GM18873 (cell line): Measurements from ENCODE around the gene SLC8A2.

Experiments
- ATAC-seq: cut with Tn5 transposase; IDR thresholded peaks from one replicate; pipeline ENCODE4 v1.9.1; 2021; ENCODE audit warnings: mild to moderate bottlenecking, moderate library complexity, moderate number of reproducible peaks; ENCODE audit not compliant: unreplicated experiment, low FRiP score

The SLC8A2 gene

DNA sequence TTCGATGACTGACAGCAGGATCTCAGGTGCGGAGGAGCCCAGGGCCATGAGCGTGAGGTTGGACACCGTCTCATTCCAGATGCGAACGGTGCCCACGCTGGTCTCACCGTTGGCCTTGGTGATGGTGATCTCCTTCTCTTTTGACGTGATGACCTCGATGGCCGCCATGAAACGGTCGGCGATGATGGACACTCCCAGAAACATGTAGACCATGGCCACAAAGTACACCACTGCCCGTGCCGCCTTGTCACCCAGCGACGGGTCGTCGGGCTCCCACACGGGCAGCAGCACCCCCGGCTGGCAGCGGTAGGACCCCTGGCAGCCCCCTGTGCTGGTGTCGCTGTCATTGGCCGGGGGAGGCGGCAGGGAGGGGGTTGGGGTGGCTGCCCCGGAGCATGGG, 5.7 kb downstream of the SLC8A2 start:
- ATAC-seq, result no peak

DNA sequence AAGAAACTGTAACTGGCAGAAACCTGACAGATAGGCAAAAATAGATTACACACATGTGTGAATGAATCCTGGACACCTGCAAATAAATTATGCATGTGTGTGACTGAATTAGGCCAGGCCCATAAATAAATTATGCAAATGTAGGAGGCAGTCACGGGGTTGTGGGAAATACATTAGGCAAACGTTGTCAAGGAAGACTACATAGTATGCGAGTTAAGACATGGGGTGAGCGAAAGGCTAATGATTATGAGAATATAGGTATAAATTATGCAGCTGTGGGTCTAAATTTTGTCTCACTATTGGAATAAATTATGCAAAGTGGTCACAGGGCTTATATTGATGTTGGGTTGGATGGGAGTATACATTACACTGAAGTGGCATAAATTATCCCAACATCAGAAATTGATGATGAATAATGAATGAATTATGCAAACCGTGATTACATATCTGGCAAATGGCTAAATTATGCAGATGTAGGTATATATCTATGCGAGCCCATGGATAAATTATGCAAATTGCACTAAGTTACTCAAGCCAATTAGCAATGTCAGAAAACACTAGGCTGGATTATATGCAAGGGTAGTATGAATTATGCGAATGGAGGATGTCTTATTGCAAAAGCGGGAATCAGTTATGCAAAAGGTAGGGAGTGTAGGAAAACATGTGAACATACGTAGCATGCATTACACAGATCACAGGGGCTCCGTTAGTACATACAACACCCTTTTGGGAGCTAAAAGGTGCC, 6.8 kb downstream of the SLC8A2 start:
- ATAC-seq, result no peak

GRCh38 chr19:47461876-47462275, 9.8 kb downstream of the SLC8A2 start:
- no peak for ATAC-seq

DNA sequence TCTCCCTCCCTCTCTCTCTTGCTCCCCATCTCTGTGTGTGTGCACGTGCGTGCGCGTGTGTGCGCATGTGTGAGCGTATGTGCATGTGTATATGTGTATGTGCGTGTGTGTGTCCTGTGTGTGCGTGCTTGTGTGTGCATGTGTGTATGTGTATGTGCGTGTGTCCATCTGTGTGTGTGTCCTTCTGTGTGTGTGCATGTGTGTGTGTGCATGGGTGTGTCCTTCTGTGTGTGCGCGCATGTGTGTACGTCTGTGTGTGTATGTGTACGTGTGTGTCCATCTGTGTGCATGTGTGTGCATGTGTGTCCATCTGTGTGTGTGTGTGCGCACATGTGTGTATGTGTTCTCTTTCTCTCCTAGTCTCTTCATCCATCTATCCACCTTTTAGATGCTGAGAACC, 12.2 kb downstream of the SLC8A2 start:
- ATAC-seq, result no peak

- no peak for ATAC-seq
Measured at GRCh38 chr19:47458672-47459071, 13.0 kb downstream of the SLC8A2 start.

DNA sequence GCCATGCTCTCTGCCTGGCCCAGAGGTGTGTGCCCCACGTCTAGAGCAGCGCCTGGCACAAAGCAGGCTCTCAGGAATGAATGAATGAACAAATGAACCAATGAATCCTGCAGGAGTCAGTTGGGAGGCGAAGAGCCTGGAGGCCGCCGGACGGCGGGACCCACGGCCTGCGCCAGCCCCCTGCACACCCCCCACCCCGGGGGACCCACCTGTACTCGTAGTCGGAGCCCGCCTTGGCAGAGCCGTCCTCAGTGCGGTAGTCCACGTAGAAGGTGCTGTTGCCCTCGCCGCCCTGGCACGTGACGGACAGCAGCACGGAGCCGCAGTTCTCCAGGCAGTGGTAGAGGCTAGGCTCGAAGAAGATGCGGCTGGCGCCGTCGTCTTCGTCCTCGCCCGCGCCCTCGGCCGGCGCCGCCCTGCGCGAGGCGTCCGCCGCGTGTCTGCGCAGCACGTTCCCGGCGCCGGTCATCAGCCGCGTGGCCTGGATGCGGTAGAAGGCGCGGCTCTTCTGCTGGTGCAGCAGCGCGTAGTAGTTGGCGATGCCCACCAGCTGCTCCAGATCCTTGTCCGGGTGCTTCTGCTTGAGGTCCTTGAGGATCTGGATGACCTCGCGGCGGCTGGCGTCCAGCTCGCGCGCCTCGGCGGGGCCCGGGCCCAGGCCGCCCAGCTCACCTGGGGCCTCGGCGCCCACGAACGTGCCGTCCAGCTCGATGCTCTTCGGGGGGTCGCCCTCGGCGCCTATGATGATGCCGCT, 14.8 kb downstream of the SLC8A2 start:
- no peak for ATAC-seq

GRCh38 chr19:47450478-47450877, 21.2 kb downstream of the SLC8A2 start:
- ATAC-seq, result no peak

DNA sequence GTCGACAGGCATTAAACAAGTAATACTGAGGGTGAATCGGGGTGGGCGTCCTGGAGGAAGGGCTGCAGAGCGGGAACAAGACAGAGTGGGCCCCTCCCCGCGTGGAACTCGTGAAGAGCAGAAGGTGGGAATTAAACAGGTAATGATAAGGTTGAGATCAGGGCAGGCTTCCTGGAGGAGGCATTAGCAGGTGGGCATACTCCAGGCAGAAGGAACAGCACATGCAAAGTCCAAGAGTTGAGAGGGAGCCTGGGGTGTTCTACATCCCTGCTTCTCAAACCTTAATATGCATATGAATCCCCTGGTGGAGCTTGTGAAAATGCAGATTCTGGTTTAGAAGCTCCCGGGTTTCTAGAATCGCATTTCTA, 23.3 kb downstream of the SLC8A2 start:
- ATAC-seq, result no peak

DNA sequence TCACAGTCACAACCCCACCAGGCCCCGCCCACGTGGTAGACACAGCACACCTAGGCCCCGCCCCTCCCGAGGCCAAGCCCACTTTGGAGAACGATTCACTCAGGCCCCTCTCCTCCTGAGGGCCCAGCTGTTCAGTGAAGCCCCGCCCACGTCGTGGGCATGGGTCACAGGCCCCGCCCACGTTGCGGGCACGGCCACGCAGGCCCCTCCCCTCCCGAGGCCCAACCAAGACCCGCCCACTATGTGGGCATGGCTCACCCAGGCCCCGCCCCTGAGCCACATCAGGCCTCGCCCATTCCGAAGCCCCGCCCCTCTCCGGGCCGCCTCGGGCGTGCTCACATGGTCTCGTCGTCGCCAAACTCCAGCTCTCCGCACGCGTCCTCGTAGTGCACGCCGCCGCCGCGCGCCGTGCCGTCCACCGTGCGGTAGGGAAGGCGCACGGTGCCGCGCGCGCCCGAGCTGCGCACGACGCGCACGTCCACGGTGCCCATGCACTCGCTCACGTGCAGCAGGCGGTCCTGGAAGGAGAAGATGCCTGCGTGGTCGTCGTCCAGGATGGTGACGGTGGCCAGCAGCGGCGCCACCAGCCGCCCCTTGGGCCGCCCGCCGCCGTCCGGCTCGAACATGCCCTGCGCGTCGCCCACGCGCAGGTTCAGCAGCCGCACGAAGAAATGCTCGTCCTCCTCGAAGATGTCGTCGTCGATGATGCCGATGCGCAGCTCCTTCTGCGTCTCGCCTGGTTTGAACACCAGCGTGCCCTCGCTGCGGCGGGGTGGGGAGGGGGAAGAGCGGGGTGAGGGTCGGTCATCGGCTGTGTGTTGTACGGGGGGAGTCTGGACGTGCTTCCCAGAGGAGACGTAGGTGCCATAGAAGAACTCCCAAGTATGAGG, 24.0 kb downstream of the SLC8A2 start:
- no peak for ATAC-seq

- ATAC-seq, result no peak
Measured at GRCh38 chr19:47446534-47447469, 24.9 kb downstream of the SLC8A2 start.

DNA sequence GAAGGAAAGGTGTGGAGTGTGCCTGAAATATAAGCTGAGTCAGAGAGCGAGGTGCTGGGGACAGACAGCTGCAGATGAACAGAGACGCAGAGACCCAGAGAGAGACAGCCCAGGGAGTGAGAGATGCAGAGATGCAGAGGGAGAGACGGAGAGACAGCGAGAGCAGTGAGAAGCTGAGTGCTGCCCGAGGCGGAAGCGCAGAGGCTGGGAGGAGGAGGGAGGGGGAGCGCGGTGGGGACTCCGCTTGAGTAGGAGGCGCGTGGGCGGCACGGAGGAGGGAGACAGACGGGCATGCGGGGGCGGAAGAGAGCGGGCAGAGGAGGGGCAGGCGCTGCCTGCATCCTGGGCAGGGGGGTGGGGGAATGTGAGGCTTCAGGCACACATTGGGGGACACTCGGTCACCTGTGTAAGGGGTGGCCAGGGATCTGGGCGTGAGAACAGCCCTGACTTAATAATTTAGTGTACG, 25.7 kb downstream of the SLC8A2 start:
- no peak for ATAC-seq

DNA sequence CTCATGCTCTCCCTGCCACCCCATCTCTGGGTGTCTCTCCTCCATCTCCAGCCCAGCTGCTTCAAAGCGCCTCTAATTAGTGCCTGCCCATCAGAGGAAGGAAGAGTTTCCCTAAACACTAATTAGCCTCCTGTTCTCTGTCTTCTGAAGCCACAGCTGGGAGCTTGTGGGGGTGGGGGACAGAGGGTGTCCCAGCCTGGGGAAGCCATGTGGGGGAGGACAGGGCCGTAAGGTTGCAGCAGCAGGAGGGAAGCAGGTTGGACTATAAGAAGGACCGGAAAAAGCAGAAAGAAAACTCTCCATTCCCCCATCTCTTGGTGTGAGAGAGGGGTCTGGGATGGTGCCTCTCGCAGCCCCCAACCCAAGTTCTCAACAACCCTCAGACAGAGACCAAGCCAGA, 26.2 kb downstream of the SLC8A2 start:
- no peak for ATAC-seq

DNA sequence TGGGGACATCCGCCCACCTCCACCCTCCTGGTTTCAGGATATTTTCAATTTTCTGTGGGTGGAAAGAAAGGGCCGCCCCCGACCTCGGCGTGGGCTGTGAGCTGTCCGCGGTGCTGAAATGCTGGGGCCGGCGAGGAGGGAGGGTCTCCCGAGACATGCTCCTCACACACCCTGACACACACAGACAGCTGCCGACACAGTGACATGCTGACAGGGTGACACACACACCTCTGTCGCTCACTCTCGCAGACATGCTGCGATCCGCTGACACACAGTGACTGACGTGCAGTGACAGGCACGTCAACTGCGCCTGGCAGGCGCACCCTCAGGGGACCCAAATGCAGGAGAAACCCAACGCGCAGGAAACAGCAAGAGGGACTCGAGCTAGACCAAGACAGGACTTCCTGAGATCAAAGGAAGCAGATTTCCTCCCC, 27.3 kb downstream of the SLC8A2 start:
- no peak for ATAC-seq

DNA sequence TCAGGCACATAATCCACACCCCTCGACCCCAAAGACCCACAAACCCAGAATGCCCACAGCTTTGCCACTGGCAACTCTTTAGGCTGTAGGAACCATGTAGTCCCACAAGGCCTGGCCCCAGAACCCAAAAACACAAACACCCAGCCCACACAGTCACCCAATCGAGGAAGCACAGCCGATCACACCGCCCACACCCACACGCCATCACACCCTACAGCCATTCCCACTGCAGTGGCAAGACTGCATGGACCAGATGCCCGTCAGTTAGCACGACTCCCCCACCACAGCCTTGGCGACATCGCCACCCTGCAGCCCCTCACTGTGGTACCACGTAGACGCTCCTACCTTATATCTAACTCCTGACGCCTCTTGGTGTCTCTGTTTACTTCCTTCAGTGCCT, 28.4 kb downstream of the SLC8A2 start:
- no peak for ATAC-seq

GRCh38 chr19:47438793-47439220, 32.9 kb downstream of the SLC8A2 start:
- ATAC-seq, result no peak

DNA sequence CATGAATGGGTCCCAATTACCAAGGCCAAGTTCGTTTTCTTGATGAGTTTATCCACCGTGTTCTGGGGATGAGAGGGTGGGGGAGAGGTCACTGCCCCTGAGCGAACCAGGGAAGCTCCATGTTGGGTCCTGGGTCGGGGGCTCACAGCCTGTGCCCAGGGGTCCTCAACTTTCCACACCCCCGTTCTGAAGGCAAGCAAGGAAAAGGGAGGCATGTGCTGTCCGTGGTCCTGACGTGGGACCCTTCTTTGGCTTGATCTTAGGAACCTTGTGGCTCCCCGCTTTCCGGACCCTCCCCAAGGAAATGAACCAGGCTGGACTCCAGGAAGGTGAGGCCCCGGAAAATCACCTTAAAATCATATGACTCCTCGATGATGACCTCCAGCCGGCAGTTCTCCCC, 34.2 kb downstream of the SLC8A2 start:
- no peak for ATAC-seq

DNA sequence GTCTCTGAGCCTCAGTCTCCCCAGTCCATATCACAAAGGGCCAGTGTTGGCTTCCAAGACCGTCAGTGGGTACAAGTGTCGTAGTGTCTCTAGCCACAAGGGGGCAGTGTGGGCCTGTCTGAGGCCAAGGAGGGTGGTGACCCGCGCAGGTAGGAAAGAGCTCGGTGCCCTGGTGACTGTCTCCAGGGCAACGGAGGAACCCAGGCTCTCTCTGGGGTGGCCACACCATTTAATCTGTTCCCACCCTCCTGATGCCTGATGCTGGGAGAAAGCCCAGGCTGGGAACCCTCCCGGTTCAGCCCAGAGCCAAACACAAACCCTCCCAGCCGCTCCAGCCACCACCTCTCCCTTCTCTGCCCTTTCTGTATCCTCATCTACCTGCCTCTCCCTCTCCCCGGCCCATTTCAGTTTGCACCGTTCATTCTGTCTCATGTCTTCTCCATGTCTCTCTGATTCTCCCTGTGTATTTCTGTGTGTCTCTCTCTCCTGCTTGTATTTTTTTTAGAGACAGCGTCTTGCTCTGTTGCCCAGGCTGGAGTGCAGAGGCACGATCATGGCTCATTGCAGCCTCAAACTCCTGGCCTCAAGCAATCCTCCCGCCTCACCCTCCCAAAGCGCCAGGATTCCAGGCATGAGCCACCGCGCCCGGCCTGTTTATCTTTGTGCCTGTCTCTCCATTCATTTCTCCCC, 34.8 kb downstream of the SLC8A2 start:
- ATAC-seq, result no peak

- ATAC-seq, result no peak
Measured at GRCh38 chr19:47435883-47436417, 35.7 kb downstream of the SLC8A2 start.

DNA sequence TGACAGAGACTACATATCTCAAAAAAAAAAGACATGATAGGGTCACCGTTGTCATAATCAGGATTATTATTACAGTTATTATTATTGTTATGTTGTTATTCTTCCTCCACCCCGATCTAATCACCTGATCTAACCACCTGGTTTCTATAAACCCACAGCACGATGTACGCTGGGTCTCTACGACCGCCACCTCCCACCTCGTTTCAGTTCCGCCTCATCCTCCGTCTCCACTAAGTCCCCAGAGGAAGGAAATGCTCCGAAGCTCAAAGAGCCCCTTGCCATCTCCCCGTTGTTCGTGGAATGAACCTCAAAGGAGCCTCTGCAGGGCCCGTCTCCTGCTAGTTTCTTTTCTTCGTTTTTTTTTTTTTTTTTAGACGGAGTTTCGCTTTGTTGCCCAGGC, 36.5 kb downstream of the SLC8A2 start:
- no peak for ATAC-seq
